Karpas-422 (cell line): ENCODE data around the gene OTUD6A. TPM values are rescaled to one million over a fixed set of nuclear protein-coding genes. Genes with fewer than 3 reads are reported as not detected.

ENCODE experiments used
- DNase-seq: peaks from one replicate; pipeline ENCODE4 v3.0.0-alpha.2; 2015
- H2AFZ ChIP-seq: fragments of 200-600 bp; sonication (generic); 2 replicates; pipeline ENCODE4 v1.6.1; 2014; ENCODE audit warnings: antibody characterized with exemption, low read length, mixed read lengths
- H3K27ac ChIP-seq: fragments of 200-600 bp; sonication (generic); 2 replicates; pipeline ENCODE4 v1.5.1; 2014; ENCODE audit warnings: mild to moderate bottlenecking, low read length, moderate library complexity
- H3K27me3 ChIP-seq: fragments of 200-600 bp; sonication (generic); 2 replicates; pipeline ENCODE4 v1.6.1; 2014; ENCODE audit warnings: low read length, mixed read lengths
- H3K36me3 ChIP-seq: fragments of 200-600 bp; sonication (generic); 2 replicates; pipeline ENCODE4 v1.6.1; 2014; ENCODE audit warnings: low read length, mixed read lengths; ENCODE audit not compliant: insufficient read depth
- H3K4me1 ChIP-seq: fragments of 200-600 bp; sonication (generic); 2 replicates; pipeline ENCODE4 v1.6.1; 2014; ENCODE audit warnings: mild to moderate bottlenecking, low read length, mixed read lengths
- H3K4me2 ChIP-seq: fragments of 200-600 bp; sonication (generic); 2 replicates; pipeline ENCODE4 v1.6.1; 2014; ENCODE audit warnings: low read length, low read depth, mild to moderate bottlenecking; ENCODE audit not compliant: poor library complexity, severe bottlenecking
- H3K4me3 ChIP-seq: fragments of 200-600 bp; sonication (generic); 2 replicates; pipeline ENCODE4 v1.5.1; 2014; ENCODE audit warnings: mild to moderate bottlenecking, antibody characterized with exemption, low read length, mixed read lengths
- H3K79me2 ChIP-seq: fragments of 200-600 bp; sonication (generic); 2 replicates; pipeline ENCODE4 v1.6.1; 2014; ENCODE audit warnings: mild to moderate bottlenecking, low read length, mixed read lengths
- H3K9ac ChIP-seq: fragments of 200-600 bp; sonication (generic); 2 replicates; pipeline ENCODE4 v1.6.0; 2014; ENCODE audit warnings: low read length
- H3K9me2 ChIP-seq: fragments of 200-600 bp; sonication (generic), shearing (Covaris generic); replicated peaks from 2 replicates; pipeline ENCODE4 v1.6.0; 2014; ENCODE audit warnings: mild to moderate bottlenecking, low read length, moderate library complexity; ENCODE audit not compliant: insufficient read depth
- H3K9me3 ChIP-seq: fragments of 300-700, 200-600 bp; sonication (generic); 2 replicates; pipeline ENCODE4 v1.6.1; 2014; ENCODE audit warnings: low read length, mixed read lengths
- H4K20me1 ChIP-seq: fragments of 200-600 bp; sonication (generic); 2 replicates; pipeline ENCODE4 v1.6.1; 2014; ENCODE audit warnings: mild to moderate bottlenecking, antibody characterized with exemption, low read length, low read depth; ENCODE audit not compliant: insufficient read depth
- total RNA-seq: library from RNA; depleted of rRNA; stranded (reverse); fragments of >200 nt; shearing (Covaris generic); gene quantifications from 2 replicates; pipeline ENCODE4 v1.2.3, GENCODE V29; 2014; ENCODE audit warnings: low replicate concordance

OTUD6A gene
- total RNA-seq, 1 experiment from 2014 or later, result not detected

GRCh38 chrX:70041993-70042392, 20.3 kb upstream of the OTUD6A start:
- H4K20me1 ChIP-seq, result no peaks in the 10 kb centered on the region
- no peak overlapping the region for H3K27ac ChIP-seq
- no peak overlapping the region for H2AFZ ChIP-seq
- H3K79me2 ChIP-seq, result no peaks in the 10 kb centered on the region
- no peak overlapping the region for H3K9ac ChIP-seq
- DNase-seq, result no peak
- no peak overlapping the region for H3K4me3 ChIP-seq
- H3K9me3 ChIP-seq, result no peaks in the 10 kb centered on the region
- no peaks in the 10 kb centered on the region for H3K4me1 ChIP-seq
- H3K4me2 ChIP-seq, result no peak overlapping the region
- H3K9me2 ChIP-seq, result no peaks in the 10 kb centered on the region
- H3K27me3 ChIP-seq, result no peaks in the 10 kb centered on the region
- H3K36me3 ChIP-seq, result no peaks in the 10 kb centered on the region

GRCh38 chrX:70042399-70043371, 19.6 kb upstream of the OTUD6A start:
- no peak overlapping the region for H3K27ac ChIP-seq
- no peaks in the 10 kb centered on the region for H3K9me3 ChIP-seq
- H3K4me3 ChIP-seq, result no peak overlapping the region
- H3K4me2 ChIP-seq, result no peak overlapping the region
- H3K9me2 ChIP-seq, result no peaks in the 10 kb centered on the region
- no peak overlapping the region for H2AFZ ChIP-seq
- no peaks in the 10 kb centered on the region for H3K4me1 ChIP-seq
- no peak for DNase-seq
- H4K20me1 ChIP-seq, result no peaks in the 10 kb centered on the region
- no peaks in the 10 kb centered on the region for H3K79me2 ChIP-seq
- no peaks in the 10 kb centered on the region for H3K36me3 ChIP-seq
- no peaks in the 10 kb centered on the region for H3K27me3 ChIP-seq
- no peak overlapping the region for H3K9ac ChIP-seq

- no peak overlapping the region for H3K9ac ChIP-seq
- no peak for DNase-seq
- H2AFZ ChIP-seq, result no peak overlapping the region
- no peaks in the 10 kb centered on the region for H3K9me3 ChIP-seq
- no peaks in the 10 kb centered on the region for H3K36me3 ChIP-seq
- H3K4me3 ChIP-seq, result no peak overlapping the region
- H4K20me1 ChIP-seq, result no peaks in the 10 kb centered on the region
- H3K27me3 ChIP-seq, result no peaks in the 10 kb centered on the region
- no peak overlapping the region for H3K27ac ChIP-seq
- no peaks in the 10 kb centered on the region for H3K79me2 ChIP-seq
- no peaks in the 10 kb centered on the region for H3K4me1 ChIP-seq
- no peaks in the 10 kb centered on the region for H3K9me2 ChIP-seq
- no peak overlapping the region for H3K4me2 ChIP-seq
These were observed 18.6 kb upstream of the OTUD6A start for GRCh38 chrX:70043685-70044084.

- Histone ChIP-seq H3K9me2 (no peaks in the 10 kb centered on the region), H3K4me1 (no peaks in the 10 kb centered on the region), H4K20me1 (no peaks in the 10 kb centered on the region), H3K27me3 (no peaks in the 10 kb centered on the region), H3K27ac (no peak overlapping the region), H3K4me2 (no peak overlapping the region), H3K79me2 (no peaks in the 10 kb centered on the region), H3K4me3 (no peak overlapping the region), H3K36me3 (no peaks in the 10 kb centered on the region), H2AFZ (no peak overlapping the region), H3K9ac (no peak overlapping the region), H3K9me3 (no peaks in the 10 kb centered on the region)
- DNase-seq, result no peak
These were observed 17.6 kb upstream of the OTUD6A start for GRCh38 chrX:70044541-70045245.

GRCh38 chrX:70046978-70047377, 15.3 kb upstream of the OTUD6A start:
- Histone ChIP-seq H3K79me2 (no peaks in the 10 kb centered on the region), H3K4me3 (no peak overlapping the region), H2AFZ (no peak overlapping the region), H3K9me2 (no peaks in the 10 kb centered on the region), H3K4me1 (no peaks in the 10 kb centered on the region), H4K20me1 (no peaks in the 10 kb centered on the region), H3K27ac (no peak overlapping the region), H3K9me3 (no peaks in the 10 kb centered on the region), H3K36me3 (no peaks in the 10 kb centered on the region), H3K9ac (no peak overlapping the region), H3K4me2 (no peak overlapping the region), H3K27me3 (no peaks in the 10 kb centered on the region)
- no peak for DNase-seq

GRCh38 chrX:70049406-70049805, 12.9 kb upstream of the OTUD6A start:
- H3K9me3 ChIP-seq, result no peaks in the 10 kb centered on the region
- H3K9me2 ChIP-seq, result no peaks in the 10 kb centered on the region
- DNase-seq, result no peak
- no peaks in the 10 kb centered on the region for H3K36me3 ChIP-seq
- no peak overlapping the region for H3K4me2 ChIP-seq
- no peaks in the 10 kb centered on the region for H3K27me3 ChIP-seq
- H3K9ac ChIP-seq, result no peak overlapping the region
- no peak overlapping the region for H2AFZ ChIP-seq
- no peaks in the 10 kb centered on the region for H4K20me1 ChIP-seq
- H3K27ac ChIP-seq, result no peak overlapping the region
- no peaks in the 10 kb centered on the region for H3K79me2 ChIP-seq
- H3K4me1 ChIP-seq, result no peaks in the 10 kb centered on the region
- H3K4me3 ChIP-seq, result no peak overlapping the region

GRCh38 chrX:70049925-70050324, 12.3 kb upstream of the OTUD6A start, which contains the start of gene AWAT2:
AWAT2 (minus strand) TSS chrX:70049938; CDS start chrX:70049932, 6 bp downstream.
- no peak for DNase-seq

GRCh38 chrX:70052895-70053615, 9.2 kb upstream of the OTUD6A start:
- Histone ChIP-seq H3K9me3 (no peaks in the 10 kb centered on the region), H3K36me3 (no peaks in the 10 kb centered on the region), H3K4me1 (no peaks in the 10 kb centered on the region), H3K9ac (no peak overlapping the region), H3K27ac (no peak overlapping the region), H3K4me2 (no peak overlapping the region), H3K9me2 (no peaks in the 10 kb centered on the region), H3K4me3 (no peak overlapping the region), H3K27me3 (no peaks in the 10 kb centered on the region), H2AFZ (no peak overlapping the region), H3K79me2 (no peaks in the 10 kb centered on the region), H4K20me1 (no peaks in the 10 kb centered on the region)
- DNase-seq, result no peak

More at GRCh38 chrX:70049925-70050324, 12.3 kb upstream of the OTUD6A start, which contains the start of gene AWAT2:
- Histone ChIP-seq H3K4me2 (no peak within 1 kb of the TSS), H3K27ac (no peak within 1 kb of the TSS), H3K9me3 (no peaks in the 10 kb centered on the region), H3K9ac (no peak within 1 kb of the TSS), H2AFZ (no peak within 1 kb of the TSS), H3K9me2 (no peaks in the 10 kb centered on the region), H4K20me1 (no peaks in the 10 kb centered on the region), H3K27me3 (no peaks in the 10 kb centered on the region), H3K79me2 (no peaks in the 10 kb centered on the region), H3K4me1 (no peaks in the 10 kb centered on the region), H3K4me3 (no peak within 1 kb of the TSS), H3K36me3 (no peaks in the 10 kb centered on the region)
